GM18909 (cell line): ENCODE results near the gene NEDD4L.
"Not testable (repeated sequence)": the region's sequence is repeated elsewhere in the genome, so short reads cannot be mapped to it uniquely, and the experiment has no call there.

Experiments
- ATAC-seq: cut with Tn5 transposase; IDR thresholded peaks from one replicate; pipeline ENCODE4 v1.9.1; 2021; ENCODE audit warnings: mild to moderate bottlenecking; ENCODE audit not compliant: unreplicated experiment, poor library complexity

The NEDD4L gene

DNA sequence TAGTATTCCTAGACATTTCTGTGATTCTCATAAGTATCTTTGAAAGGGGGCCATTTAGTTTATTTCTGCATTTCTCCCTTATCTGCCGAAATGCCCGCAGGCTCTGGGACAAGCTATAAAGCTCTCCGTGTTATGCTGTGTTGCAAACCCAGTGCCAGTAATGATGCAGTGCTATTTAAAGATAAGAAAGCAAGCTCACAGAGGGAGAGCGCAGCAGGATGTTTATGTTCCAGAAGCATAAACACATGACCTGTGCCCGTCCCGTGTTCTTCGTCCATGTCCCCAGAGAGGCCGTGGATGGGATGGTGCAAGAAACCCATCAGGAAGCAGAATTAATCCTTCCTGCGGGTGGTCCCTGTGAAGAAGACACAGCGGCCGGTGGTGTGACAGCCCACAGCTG lies 99.4 kb downstream of the NEDD4L start:
- no peak for ATAC-seq

GRCh38 chr18:58144106-58144505 lies 100.1 kb downstream of the NEDD4L start:
- ATAC-seq: no peak

DNA sequence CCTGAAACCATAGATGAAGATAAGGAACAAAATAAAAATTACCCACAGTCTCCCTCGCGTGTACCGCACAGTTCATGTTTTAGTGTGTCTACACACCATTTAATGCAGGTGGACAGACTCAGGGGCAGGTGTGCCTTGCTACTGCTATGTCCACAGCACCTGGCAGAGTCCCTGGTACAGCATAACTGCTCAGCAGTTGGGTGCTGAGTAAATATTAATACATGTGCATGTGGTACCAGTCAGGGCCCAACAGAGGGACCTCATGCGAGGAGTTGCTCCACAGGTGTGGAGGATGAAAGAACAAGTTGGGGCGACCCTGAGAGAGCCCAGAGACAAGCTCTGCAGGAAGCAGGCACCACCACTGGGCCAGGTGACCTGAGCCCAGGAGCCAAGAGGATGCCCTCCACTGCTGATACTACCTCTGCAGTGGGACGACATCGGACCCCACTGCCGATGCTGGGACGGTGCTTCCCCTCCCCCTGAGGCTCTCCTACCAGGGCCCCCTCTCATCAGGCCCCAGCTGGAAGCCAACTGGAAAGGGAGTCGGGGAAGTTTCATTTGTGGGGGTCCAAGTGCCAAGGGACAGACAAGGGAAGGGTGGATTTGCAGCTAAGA lies 100.8 kb downstream of the NEDD4L start:
- no peak for ATAC-seq

DNA sequence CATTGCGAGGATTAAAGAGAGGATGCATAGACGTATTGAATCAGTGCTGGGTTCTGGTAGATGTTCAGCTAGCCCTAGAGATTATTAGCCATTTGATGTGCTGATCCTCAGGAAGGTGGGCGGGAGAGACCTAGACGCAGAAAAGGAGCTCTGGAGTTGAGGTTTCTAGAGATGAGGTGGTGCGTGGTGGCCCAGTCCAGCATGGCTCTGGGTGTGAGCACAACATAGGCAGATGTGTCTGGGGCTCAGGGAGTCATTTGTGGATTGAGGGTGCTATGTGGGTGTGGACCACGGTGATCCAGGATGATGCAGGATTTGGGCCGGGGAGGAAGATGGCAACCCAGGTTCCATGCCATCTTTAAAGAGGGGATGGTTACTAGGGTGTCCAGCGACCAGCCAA lies 102.1 kb downstream of the NEDD4L start:
- no peak for ATAC-seq

- peak; percentile 72 for ATAC-seq
These were observed 105.0 kb downstream of the NEDD4L start for GRCh38 chr18:58148954-58149471.

GRCh38 chr18:58150772-58151171 lies 106.7 kb downstream of the NEDD4L start:
- no peak for ATAC-seq

DNA sequence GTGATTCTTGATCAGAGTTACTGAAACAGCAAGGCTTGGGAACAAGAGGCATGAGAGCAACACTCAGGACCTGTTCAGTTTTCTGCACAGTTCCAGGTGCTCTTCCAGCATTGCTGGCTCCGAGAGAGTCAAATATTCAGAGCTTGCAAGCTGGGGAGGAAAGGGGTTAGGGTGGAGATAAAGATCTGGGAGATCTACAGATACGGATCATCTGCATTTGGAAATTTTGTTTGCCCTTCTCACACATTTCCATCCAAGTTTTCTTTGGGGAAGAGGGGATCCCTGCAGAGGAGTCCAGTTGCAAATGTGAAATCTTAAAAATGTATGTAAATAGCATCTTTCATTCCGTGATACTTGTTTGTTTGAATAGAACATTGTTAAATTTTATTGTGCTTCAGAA lies 108.2 kb downstream of the NEDD4L start:
- no peak for ATAC-seq

DNA sequence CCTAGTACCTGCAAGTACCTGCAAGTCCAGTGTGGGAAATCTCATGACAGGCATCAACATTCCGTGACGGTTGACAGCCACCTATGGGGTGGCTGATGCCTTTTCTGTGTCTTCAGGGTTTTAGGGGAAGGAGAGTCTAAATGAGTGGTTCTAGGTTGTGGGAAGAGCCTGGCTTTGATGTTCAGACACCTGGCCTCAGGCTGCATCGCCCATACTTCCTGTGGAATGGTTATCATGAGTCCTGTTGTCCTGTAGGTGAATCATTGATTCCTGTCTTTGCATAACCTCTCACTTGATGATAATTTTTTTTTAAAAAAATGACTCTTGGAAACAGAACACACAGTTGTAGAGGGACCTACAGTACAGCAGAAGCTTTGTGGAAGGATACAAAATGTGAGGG lies 108.9 kb downstream of the NEDD4L start:
- no peak for ATAC-seq

- ATAC-seq: no peak
These were observed 112.5 kb downstream of the NEDD4L start for GRCh38 chr18:58156516-58156915.

DNA sequence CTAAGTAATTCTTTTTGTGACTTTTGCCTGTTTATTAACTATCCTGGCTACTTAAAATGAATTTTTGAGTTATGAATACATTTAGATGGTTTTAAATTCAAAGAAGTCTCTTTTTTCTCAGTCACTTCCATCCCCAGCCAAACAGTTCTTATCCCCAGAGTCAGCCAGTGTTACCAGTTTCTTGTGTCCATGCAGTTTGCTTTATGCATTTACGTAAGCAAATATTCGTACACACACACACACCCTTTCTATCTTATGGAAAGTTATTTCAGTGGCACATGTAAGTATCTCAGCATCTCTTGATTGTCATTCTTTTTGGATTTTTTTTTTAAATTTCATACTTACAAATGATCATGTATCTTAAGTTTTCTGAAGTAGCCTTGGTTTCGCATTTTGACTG lies 113.2 kb downstream of the NEDD4L start:
- ATAC-seq: no peak

DNA sequence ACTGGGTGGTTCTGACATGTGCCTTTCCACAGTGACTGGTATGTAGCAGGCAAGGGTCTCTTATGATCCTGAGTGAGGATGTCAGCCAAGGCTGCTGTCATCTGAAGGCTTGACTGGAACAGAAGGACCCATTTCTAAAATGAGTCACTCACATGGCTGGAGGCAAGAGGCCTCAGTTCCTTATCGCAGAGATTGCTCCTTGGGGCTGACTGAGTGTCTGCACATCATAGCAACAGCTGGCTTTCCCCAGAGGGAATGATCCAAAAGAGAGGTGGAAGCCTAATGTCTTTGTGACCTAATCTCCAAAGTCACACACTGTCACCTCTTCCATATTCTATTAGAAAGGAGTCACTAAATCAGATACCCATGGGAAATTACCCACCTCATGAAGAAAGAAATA lies 114.0 kb downstream of the NEDD4L start:
- ATAC-seq: no peak

DNA sequence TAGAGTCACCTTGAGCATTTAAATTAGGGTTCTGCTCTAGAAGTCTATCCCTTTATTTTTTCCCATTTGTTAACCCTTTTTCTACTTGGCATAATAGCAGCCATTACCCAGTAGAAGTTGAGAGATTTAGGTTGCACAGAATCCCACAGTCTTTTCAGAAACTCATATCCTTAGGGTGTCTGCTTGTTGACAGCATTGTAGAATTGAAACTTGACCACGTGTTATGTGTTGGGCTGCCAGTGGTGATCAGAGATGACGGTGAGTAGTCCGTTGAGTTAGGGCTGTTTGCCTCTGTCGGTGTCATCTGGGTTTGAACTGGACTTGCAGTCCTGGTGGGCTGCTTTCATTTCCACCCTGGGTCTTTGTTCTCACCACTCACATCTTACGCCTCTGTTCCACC lies 114.4 kb downstream of the NEDD4L start:
- no peak for ATAC-seq

DNA sequence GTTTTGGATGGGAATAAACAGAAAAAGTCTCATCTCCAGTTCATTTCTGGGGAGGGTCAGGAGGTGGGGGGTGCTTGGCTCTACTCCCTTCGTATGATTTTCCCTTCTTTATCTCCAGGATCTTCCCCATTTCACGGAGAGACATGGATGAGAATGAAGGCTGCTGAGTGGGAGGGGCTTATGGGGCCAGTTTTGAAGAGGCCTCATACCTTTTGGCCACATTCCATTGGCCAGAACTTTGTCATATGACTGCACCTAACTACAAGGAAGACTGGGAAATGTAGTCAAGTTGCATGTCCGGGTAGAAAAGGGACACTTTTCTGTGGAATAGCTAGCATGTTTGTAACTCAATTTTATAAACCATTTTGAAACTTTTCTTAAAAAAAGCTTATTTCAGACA lies 117.6 kb downstream of the NEDD4L start:
- ATAC-seq: no peak

DNA sequence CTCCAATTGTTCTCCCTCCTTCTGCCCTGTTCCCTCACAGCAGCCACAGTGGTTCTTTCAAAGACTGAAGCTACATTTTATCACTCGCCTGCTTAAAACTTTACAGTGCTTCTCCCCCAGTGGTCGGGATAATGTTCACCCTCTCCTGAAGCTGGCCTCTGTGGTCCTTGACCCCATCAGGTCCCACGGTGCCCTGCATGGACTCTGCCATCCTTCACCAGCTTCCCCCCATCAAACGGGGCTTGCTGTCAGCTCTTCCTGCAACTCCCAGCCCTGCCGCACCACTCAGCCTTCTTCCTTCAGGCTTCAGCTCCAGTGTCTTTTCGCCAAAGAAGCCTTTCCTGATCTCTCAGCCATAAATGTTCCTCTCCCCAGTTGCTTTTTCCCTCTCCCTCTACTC lies 118.1 kb downstream of the NEDD4L start:
- no peak for ATAC-seq

DNA sequence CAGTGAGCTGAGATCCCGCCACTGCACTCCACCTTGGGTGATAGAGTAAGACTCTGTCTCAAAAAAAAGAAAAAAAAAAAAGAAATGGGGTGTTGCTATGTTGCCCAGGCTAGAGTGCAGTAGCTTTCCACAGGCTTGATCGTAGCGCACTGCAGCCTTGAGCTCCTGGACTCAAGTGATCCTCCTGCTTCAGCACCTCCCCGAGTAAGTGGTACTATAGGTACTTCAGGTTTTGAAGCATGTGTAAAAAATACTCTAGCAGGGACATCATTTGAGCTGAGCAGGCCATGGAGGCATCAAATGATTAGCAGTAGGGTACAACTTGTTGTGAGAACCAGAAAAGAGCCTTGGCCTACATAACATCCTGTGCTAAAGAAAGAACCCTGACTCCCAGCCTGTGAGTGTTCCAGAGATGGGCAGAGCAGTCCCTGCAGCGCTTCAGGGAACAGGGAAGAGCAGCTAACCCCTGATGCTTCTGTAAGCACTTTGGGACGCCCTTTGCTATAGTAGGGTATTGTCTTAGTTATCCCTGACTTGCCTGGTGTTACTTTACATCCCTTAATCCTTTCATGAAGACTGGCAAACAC lies 119.1 kb downstream of the NEDD4L start:
- no peak for ATAC-seq

- no peak for ATAC-seq
These were observed 122.3 kb downstream of the NEDD4L start for GRCh38 chr18:58166278-58166844.

DNA sequence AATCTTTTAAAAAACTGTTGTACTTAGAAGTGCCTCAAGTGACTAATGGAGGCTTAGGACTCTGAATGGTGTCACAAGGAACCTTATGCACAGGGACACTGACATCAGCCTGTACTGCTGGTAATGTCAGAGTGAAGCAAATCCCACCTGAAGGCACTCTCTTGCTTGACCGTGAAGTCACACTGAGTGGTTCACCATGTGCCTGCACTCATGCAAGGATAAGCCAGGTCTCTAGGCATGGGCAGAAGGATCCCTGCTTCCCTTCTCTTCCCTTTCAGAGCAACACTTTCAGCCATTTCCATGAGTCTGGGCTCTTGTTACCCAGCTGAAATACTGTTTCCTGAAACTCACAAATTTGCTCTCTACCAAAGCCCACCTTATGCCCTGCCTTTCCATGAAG lies 123.0 kb downstream of the NEDD4L start:
- ATAC-seq: no peak

DNA sequence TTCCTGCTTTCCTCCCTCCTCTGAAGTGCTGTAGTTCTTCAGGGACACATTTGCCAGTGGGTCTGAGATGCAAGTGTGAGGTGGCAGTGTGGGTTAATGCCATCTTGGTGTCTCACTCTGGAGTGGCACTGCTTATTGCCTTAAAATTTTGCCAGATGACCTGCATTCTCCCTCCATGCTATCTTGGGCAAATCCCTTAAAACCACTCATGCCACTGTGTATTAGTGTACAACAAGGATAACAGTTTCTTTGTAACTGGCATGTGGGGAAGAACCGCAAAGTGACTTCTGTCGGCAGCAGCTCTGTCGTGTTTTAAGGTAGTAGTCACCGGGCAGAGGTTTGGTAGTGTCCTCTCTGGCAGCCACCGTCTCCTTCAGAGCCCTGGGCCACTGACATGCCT lies 124.2 kb downstream of the NEDD4L start:
- no peak for ATAC-seq

DNA sequence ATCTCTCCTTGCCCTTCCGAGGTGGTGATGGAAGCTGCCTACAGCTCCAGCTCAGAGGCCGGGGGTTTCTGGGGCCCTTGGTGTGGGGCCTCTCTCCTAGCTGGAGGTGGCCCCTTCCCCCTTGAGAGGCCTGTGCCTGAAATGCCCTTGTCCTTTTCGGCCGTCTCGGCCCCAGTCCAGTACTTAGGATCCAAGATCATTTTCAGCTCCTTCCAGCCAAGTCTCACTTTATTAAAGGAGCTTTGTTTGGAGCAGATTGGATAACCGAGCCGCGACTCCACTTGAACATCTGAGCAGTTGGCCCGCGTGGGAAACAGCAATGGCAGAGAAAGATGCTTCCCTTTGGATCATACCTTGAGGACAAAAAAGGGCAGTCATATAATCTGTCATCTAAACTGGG lies 125.0 kb downstream of the NEDD4L start:
- no peak for ATAC-seq

- ATAC-seq: no peak
These were observed 125.4 kb downstream of the NEDD4L start for GRCh38 chr18:58169472-58169871.

- not testable (repeated sequence) for ATAC-seq
These were observed 126.0 kb downstream of the NEDD4L start for GRCh38 chr18:58170036-58170435.

DNA sequence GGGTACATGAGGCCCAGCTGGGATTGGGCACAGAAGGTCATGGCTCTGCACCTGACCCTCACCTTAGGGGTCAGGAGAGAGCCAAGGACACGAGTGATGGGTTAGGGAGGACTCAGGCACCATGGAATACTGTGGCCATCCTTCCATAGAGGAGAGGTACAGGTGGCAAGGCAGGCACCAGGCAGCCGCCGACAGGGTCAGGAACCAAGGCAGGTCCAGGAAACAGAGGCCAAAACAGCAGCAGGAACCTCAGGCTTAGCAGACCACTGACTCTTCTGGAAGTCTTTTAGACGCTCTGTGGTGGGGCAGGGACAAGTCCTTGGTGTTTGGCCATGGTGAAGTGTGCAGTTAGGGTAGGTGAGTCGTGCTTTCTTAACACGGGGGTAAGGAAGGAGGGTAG lies 128.0 kb downstream of the NEDD4L start:
- ATAC-seq: no peak
